CD4-positive, alpha-beta T cell treated with Interleukin-4 for 4 hours (primary cell): ENCODE results near the gene OVAAL.

ENCODE experiments used
- DNase-seq: peaks from one replicate; pipeline ENCODE4 v3.0.0-alpha.2; 2020

Gene OVAAL

DNA sequence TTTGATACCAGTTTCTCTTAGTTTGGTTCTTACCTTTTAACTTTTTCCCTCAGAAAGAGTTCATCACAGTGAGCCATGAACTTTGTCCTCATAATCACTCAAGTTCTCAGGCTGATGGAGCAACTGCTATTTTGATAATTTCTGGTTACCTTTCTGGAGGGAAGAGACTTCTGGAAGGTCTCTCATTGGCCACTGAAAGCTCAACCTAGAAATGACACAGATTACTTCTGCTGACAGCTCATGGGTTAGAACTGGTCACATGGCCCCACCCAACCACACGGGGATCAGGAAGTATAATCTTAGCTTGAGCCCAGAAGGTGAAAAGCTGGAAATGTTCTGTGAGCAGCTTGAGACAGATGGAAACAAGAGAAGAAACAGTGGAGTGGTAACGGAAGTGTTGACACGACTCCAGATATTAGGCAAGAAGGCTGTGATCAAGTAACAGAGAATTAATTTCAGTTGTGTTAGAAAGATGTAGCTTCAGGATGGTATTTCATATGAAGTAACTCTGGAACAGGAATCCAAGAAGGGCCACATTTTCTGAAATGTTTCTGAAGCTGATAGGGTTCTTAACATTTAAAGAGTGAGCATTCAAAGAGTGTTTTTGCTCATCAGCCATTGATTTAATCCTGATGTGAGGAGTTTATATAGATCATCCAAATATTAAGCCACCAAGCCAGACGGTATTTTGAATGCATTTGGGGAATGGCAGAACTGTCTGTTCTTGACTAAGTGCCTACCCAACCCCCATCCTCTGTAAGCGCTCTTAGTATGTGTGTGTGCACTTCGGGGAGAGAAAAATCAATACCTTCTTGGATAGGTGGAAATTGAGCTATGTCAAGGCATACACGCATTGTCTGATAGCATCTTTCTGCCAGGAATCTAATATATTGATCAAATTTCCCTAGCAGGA lies 51.1 kb downstream of the OVAAL start:
- DNase-seq = no peak

DNA sequence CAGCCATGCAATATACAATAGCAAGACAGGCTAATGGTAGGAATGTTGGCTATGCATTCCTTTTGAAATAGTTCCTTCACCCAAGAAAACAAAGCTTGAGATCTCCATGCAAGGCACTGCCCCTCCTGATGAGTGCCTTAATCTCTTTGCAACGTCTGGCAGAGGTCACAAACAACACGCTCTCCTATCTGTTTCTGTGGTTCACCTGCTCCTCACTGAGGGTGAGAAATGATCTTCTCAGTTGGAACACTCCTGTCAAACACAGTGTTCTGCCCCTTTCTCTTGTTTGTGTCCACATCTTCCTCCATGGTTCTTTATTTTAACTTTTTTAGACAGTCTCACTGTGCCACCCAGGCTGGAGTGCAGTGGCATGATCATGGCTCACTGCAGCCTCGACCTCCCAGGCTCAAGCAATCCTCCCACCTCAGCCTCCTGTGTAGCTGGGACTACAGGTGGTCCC lies 51.8 kb downstream of the OVAAL start:
- no peak for DNase-seq

DNA sequence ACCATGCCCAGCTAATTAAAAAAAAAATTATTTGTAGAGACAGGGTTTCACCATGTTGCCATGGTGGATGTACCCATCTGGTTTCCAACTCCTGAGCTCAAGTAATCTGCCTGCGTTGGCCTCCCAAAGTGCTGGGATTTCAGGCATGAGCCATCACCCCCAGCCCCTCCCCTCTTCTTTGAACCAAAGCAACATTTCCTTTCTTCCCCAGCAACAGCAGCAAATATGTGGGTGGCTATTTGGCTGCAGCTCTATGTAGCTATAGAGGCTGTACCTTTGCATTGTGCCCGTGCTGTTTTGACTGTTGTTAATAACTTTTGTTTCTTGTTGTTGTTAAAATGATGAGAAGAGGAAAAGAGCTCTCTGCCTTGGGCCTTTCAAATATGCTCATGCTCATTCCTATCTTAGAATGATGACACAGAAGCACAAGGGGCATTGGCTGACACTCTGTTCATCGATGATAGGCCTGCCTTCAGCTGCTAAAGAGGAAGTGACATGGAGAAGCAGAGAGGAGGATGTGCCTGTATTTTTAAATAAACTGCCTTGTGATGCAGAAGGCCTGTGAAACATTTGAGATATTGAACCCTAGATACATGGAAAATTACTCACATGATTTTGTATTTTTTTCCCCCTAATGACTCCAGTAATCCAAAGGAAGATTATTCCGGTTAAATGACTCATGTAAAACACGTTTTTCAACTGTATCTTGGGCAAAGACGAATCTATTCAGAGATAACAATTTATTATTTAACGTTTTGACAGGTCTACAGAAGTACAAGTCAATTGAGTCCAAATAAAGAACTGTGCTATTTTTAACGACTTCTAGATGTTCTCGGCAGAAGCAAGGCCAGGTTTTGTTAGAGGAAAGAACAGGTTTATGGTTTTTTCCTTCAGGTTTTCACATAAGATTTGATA lies 52.5 kb downstream of the OVAAL start:
- DNase-seq = no peak

DNA sequence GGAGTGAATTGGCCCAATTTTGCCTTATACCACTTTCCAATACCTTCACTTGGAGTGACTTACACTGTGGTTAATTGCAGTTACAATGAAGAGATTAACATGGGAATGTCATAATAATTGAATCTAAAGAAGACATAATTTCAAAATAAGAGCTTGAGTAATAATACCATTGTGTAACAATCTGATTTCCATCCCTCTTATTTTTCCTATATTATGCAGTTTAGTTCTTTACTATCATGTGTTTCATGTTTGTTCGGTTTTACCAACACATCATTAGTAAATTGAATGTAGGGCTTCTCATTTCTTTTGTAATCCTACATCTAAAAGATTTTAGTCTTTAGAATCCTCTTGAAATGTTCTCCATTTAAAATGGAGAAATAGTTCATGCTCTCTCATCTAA lies 53.9 kb downstream of the OVAAL start:
- DNase-seq = no peak

DNA sequence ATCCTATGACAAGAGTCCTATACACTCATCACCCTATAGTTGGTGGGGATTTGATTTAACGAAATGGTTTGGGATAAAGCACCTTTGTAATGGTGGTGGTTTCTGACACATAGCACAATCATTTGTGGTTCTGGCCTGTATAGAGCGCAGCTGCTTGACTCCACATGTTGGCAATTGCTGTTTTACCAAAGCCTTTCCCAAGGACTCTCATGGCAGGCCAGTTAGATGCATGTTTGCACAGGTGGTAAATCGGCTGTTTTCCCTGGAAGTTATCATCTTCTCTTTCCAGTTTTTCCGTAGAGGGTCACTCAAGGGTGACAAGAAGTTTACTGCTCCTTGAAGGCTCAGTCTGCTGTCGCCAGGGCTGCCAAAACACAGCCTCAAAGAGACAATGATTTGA lies 56.0 kb downstream of the OVAAL start:
- no peak for DNase-seq

DNA sequence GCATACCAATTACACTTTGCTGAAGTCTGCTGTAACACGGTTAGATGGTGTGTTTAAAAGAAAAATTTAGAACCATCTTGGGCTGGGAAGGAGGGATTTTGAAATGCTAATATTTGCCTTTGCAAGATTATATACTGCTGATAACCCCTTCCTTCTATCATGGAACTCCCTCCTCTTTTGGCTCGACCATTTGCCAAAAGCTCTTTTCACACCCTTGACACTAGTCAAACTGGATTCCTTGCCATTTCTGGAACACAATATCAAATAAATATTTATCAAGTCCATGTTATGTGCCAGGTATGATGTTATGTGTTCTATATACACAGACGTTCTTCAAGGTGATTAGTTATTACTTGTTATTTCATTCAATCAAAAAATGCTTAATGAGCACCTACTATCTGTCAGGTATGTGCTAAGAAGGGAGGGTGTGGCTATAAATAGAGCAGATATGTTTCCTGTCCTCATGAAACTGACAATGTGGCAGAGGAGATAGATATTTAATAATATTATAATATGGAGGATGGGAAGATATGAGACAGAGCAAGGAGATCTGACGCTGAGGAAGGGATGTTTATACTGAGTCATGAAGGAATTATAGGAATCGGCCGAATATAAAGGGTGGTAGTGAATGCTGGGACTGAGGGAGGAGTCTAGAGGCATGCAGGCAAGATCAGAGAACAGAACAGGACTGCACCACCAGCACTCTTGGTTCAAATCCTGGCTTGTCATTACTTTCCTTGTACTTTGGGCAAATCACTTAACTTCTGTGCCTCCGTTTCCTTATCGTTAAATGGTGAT lies 56.9 kb downstream of the OVAAL start:
- no peak for DNase-seq
